Osteocyte (in vitro differentiated cells): ENCODE results near the gene FRMD4B. TPM values are rescaled to one million over a fixed set of nuclear protein-coding genes. Genes with fewer than 3 reads are reported as not detected.

Source experiments
- DNase-seq: peaks from one replicate; pipeline ENCODE4 v3.0.0; 2021; ENCODE audit warnings: mixed read lengths; ENCODE audit not compliant: unreplicated experiment; ENCODE audit errors: extremely low spot score
- H3K27ac Mint-ChIP-seq: one replicate; pipeline ENCODE4 v1.8.0; 2021; ENCODE audit warnings: mild to moderate bottlenecking, mixed read lengths; ENCODE audit not compliant: unreplicated experiment
- H3K27me3 Mint-ChIP-seq: one replicate; pipeline ENCODE4 v1.8.0; 2021; ENCODE audit warnings: mixed read lengths; ENCODE audit not compliant: unreplicated experiment
- H3K36me3 Mint-ChIP-seq: one replicate; pipeline ENCODE4 v1.8.0; 2021; ENCODE audit warnings: mixed read lengths; ENCODE audit not compliant: unreplicated experiment
- H3K4me1 Mint-ChIP-seq: one replicate; pipeline ENCODE4 v1.8.0; 2021; ENCODE audit warnings: mixed read lengths; ENCODE audit not compliant: unreplicated experiment
- H3K4me3 Mint-ChIP-seq: one replicate; pipeline ENCODE4 v1.8.0; 2021; ENCODE audit warnings: mild to moderate bottlenecking, moderate library complexity, mixed read lengths; ENCODE audit not compliant: unreplicated experiment
- H3K9me3 Mint-ChIP-seq: one replicate; pipeline ENCODE4 v1.8.0; 2021; ENCODE audit warnings: mixed read lengths; ENCODE audit not compliant: unreplicated experiment
- CTCF ChIP-seq: fragments of 200-600 bp; sonication (generic); IDR thresholded peaks from 2 replicates; pipeline ENCODE4 v1.5.0; 2021; ENCODE audit warnings: antibody characterized with exemption, mild to moderate bottlenecking, moderate library complexity
- total RNA-seq: library from RNA; stranded (reverse); gene quantifications from 2 replicates; pipeline ENCODE4 v1.2.1, GENCODE V29; 2021

Gene FRMD4B
- total RNA-seq, 1 donor from 2014 or later: 1.3 TPM

DNA sequence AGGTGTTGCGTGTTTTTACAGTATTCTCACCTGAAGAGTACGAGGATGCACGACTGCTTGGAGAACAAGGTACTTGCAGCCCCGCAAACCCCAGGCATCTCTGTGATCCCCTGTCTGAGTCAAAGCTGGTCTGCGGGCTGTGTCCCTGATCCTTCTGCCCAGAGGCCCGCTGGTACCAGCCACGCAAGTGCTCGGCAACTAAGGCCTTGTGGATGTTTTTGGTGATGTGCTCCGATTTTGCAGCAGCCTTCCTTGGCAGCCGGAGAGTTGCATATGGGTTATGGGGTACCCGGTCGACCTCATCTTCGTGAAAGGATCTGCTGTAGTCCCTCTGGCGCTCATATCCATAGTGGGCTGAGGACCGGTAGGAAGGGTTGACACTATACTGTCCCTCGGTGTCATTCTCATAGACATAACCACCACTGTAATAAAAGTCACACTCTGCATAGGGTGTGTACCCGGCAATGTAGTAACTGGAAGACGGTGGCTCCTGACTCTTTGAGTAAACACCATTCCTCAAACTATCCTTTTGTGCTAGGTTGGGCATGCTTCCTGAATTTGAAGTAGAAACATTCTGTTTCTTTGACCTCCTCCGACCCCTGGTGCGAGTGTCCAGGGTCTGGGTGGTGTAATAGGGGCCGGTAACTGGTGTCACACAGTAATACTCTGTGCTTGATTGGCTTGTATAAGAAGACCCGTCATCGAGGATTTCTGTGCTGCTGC lies 204.9 kb downstream of the FRMD4B start:
- Mint-ChIP-seq H3K4me3 (no peak overlapping the region), H3K36me3 (no peaks in the 10 kb centered on the region), H3K9me3 (no peaks in the 10 kb centered on the region), H3K4me1 (peaks cover 21% of the 10 kb centered on the region), H3K27me3 (no peaks in the 10 kb centered on the region), H3K27ac (peak overlapping the region; percentile 37)
- no peak for DNase-seq
- no peak for TF ChIP-seq CTCF

DNA sequence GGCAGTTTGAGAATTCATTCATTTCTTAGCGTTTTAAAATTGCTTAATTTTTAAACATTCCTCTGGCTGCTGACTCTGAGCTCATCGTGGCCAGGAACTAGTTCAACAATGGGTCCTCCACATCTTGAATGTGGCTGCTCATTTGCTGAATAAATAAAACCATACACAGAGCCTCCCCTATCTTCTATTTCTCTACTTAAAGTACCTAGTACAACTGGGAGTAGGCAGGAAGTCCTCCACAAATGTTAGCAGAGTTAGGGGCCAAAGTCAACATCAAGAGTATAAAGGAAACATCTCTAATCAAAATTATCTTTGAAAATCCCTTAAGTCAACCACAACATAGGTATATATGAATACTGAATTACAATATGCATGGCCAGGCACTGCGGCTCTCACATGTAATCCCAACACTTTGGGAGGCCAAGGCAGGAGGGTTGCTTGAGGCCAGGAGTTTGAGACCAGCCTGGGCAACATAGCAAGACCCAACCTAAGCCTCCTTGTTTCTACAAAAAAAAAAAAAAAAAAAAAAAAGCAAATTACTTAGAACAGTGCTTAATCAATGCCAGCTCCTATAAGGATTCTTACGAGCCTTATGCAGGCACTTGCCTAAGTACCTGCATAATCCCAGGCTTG lies 206.0 kb downstream of the FRMD4B start:
- no peak for TF ChIP-seq CTCF
- Mint-ChIP-seq H3K4me1 (peaks cover 27% of the 10 kb centered on the region), H3K4me3 (no peak overlapping the region), H3K27me3 (no peaks in the 10 kb centered on the region), H3K9me3 (no peaks in the 10 kb centered on the region), H3K27ac (no peak overlapping the region), H3K36me3 (no peaks in the 10 kb centered on the region)
- no peak for DNase-seq

- no peak overlapping the region for H3K27ac Mint-ChIP-seq
- peaks cover 27% of the 10 kb centered on the region for H3K4me1 Mint-ChIP-seq
- H3K9me3 Mint-ChIP-seq: no peaks in the 10 kb centered on the region
- no peak for TF ChIP-seq CTCF
- no peak for DNase-seq
- no peaks in the 10 kb centered on the region for H3K36me3 Mint-ChIP-seq
- no peaks in the 10 kb centered on the region for H3K27me3 Mint-ChIP-seq
- no peak overlapping the region for H3K4me3 Mint-ChIP-seq
Observed at GRCh38 chr3:69178838-69179739, 206.8 kb downstream of the FRMD4B start.

DNA sequence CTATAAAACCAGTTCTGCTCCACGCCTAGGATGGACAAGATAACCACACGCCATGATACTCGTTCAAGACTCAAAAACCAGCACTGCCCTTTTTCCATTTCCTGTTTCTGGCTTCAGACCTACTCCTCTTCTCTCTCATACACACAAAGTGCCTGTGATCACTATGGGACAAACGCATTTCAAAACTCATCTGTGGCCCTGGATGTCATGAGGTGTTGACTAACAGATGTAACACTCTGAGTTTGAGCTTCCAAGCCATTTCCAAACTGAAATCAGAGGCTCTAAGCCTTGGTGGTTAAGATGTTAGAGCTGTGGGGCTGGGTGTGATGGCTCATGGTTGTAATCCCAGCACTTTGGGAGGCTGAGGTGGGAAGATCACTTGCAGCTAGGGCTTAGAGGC lies 207.8 kb downstream of the FRMD4B start:
- H3K36me3 Mint-ChIP-seq: no peaks in the 10 kb centered on the region
- H3K4me1 Mint-ChIP-seq: peaks cover 25% of the 10 kb centered on the region
- H3K27ac Mint-ChIP-seq: no peak overlapping the region

More for the DNA sequence above, 207.8 kb downstream of the FRMD4B start:
- Mint-ChIP-seq H3K27me3 (no peaks in the 10 kb centered on the region), H3K4me3 (no peak overlapping the region), H3K9me3 (no peaks in the 10 kb centered on the region)
- no peak for DNase-seq
- TF ChIP-seq CTCF: no peak
